H1 (cell line): Measurements from ENCODE around the gene HELT. TPM values are rescaled to one million over a fixed set of nuclear protein-coding genes. Genes with fewer than 3 reads are reported as not detected.

Experiments
- CTCF ChIA-PET: fragments of 300-600 bp; sonication (Branson Sonifier 250); formaldehyde crosslinking; loops from one replicate; lab custom pipeline; 2021; ENCODE audit not compliant: partially characterized antibody; lab: Charles Lee
- POLR2A ChIA-PET: fragments of 300-600 bp; sonication (Branson Sonifier 250); formaldehyde crosslinking; loops from one replicate; lab custom pipeline; 2021; ENCODE audit warnings: inconsistent platforms; ENCODE audit not compliant: partially characterized antibody; lab: Charles Lee
- DNase-seq, 2 experiments: peaks; one replicate each; pipeline versions ENCODE4 v3.0.0 to v3.0.0-alpha.2; 2010 to 2022; ENCODE audit warnings: low spot score in 2 of 2, low read depth in 1 of 2, mixed read lengths in 1 of 2
- FAIRE-seq: peaks from 2 replicates; lab custom pipeline; 2011; peaks lifted over from hg19 to GRCh38; lab: Jason Lieb, UNC
- H2AFZ ChIP-seq: 2 replicates; pipeline ENCODE4 v1.8.1; 2012; ENCODE audit warnings: low read length, inconsistent platforms
- H2AK5ac ChIP-seq: 2 replicates; pipeline ENCODE4 v1.6.1; 2013; ENCODE audit warnings: low read depth, low read length
- H2BK120ac ChIP-seq: replicated peaks from 2 replicates; pipeline ENCODE3; 2013; ENCODE audit warnings: low read depth, low read length, inconsistent platforms
- H2BK12ac ChIP-seq: 2 replicates; pipeline ENCODE4 v1.6.1; 2013; ENCODE audit warnings: low read depth, low read length
- H2BK15ac ChIP-seq: 2 replicates; pipeline ENCODE4 v1.6.1; 2013; ENCODE audit warnings: low read length
- H2BK20ac ChIP-seq: 2 replicates; pipeline ENCODE4 v1.6.1; 2013; ENCODE audit warnings: low read length
- H2BK5ac ChIP-seq: 2 replicates; pipeline ENCODE4 v1.6.1; 2013; ENCODE audit warnings: low read depth, low read length
- H3K14ac ChIP-seq: 2 replicates; pipeline ENCODE4 v1.6.1; 2013; ENCODE audit warnings: inconsistent platforms; ENCODE audit not compliant: insufficient read length
- H3K18ac ChIP-seq: 2 replicates; pipeline ENCODE4 v1.6.1; 2013; ENCODE audit warnings: low read length; ENCODE audit errors: extremely low read depth
- H3K23ac ChIP-seq: 2 replicates; pipeline ENCODE4 v1.6.1; 2013; ENCODE audit warnings: inconsistent platforms; ENCODE audit not compliant: insufficient read length
- H3K23me2 ChIP-seq: 2 replicates; pipeline ENCODE4 v1.6.1; 2013; ENCODE audit warnings: low read depth, low read length
- H3K27ac ChIP-seq: 2 replicates; pipeline ENCODE4 v1.6.1; 2011; ENCODE audit warnings: low read depth, low read length, inconsistent platforms
- H3K27me3 ChIP-seq, 4 experiments: replicated peaks in 1 of 4; 1 replicate in 1 of 4; 2 replicates in 3 of 4; pipeline versions ENCODE4 v1.6.1 to v1.8.1; 2011 to 2013; ENCODE audit warnings: low read length in 3 of 4, mild to moderate bottlenecking in 3 of 4, inconsistent platforms in 2 of 4, mixed read lengths in 2 of 4, moderate library complexity in 1 of 4; ENCODE audit not compliant: control insufficient read depth in 3 of 4, insufficient read depth in 3 of 4; ENCODE audit errors: extremely low read depth in 1 of 4
- H3K36me3 ChIP-seq, 4 experiments: 2 replicates each; pipeline versions ENCODE4 v1.6.1 to v1.8.1; 2011 to 2013; ENCODE audit warnings: mild to moderate bottlenecking in 4 of 4, low read length in 3 of 4, moderate library complexity in 2 of 4, control low read depth in 1 of 4, inconsistent platforms in 1 of 4; ENCODE audit not compliant: insufficient read depth in 4 of 4, control insufficient read depth in 2 of 4
- H3K4ac ChIP-seq: replicated peaks from 2 replicates; pipeline ENCODE3; 2013; ENCODE audit warnings: low read length, low read depth, mixed read lengths, inconsistent platforms; ENCODE audit not compliant: insufficient read length
- H3K4me1 ChIP-seq, 4 experiments: replicated peaks in 1 of 4; 1 replicate in 1 of 4; 2 replicates in 3 of 4; pipeline versions ENCODE4 v1.6.1 to v1.8.1; 2011 to 2013; ENCODE audit warnings: low read length in 3 of 4, inconsistent platforms in 2 of 4, mixed read lengths in 1 of 4; ENCODE audit not compliant: insufficient read depth in 4 of 4, control insufficient read depth in 3 of 4
- H3K4me2 ChIP-seq, 2 experiments: 2 replicates each; pipeline versions ENCODE4 v1.6.1 to v1.8.1; 2011 to 2013; ENCODE audit warnings: low read depth in 2 of 2, low read length in 2 of 2, control low read depth in 1 of 2, inconsistent platforms in 1 of 2, mild to moderate bottlenecking in 1 of 2; ENCODE audit not compliant: insufficient read depth in 1 of 2
- H3K4me3 ChIP-seq, 4 experiments: fragments of 200-600, 300-600 bp in 1 of 4; sonication (generic), shearing (Covaris generic), sonication (Bioruptor Twin) in 1 of 4; 2 replicates each; pipeline versions ENCODE4 v1.5.1 to v1.8.1; 2011 to 2016; ENCODE audit warnings: low read length in 4 of 4, low read depth in 3 of 4, control low read depth in 2 of 4, inconsistent platforms in 2 of 4, mild to moderate bottlenecking in 2 of 4, mixed read lengths in 1 of 4, moderate library complexity in 1 of 4; ENCODE audit not compliant: insufficient read depth in 2 of 4; ENCODE audit errors: extremely low read depth in 1 of 4
- H3K56ac ChIP-seq: replicated peaks from 2 replicates; pipeline ENCODE3; 2013; ENCODE audit warnings: low read depth, mild to moderate bottlenecking, mixed read lengths, low read length, inconsistent platforms; ENCODE audit not compliant: insufficient read length
- H3K79me1 ChIP-seq: 2 replicates; pipeline ENCODE4 v1.6.1; 2013; ENCODE audit warnings: low read depth, low read length, control low read depth
- H3K79me2 ChIP-seq, 2 experiments: 2 replicates each; pipeline versions ENCODE4 v1.6.1 to v1.8.1; 2012 to 2013; ENCODE audit warnings: low read length in 2 of 2, mild to moderate bottlenecking in 2 of 2, inconsistent platforms in 1 of 2; ENCODE audit not compliant: insufficient read depth in 2 of 2, control insufficient read depth in 1 of 2
- H3K9ac ChIP-seq, 4 experiments: replicated peaks in 1 of 4; 1 replicate in 1 of 4; 2 replicates in 3 of 4; pipeline versions ENCODE4 v1.6.1 to v1.8.1; 2011 to 2013; ENCODE audit warnings: low read depth in 3 of 4, low read length in 3 of 4, control low read depth in 2 of 4, mild to moderate bottlenecking in 2 of 4, moderate library complexity in 2 of 4, inconsistent platforms in 1 of 4; ENCODE audit errors: extremely low read depth in 1 of 4
- H3K9me3 ChIP-seq, 2 experiments: 2 replicates each; pipeline versions ENCODE4 v1.6.1 to v1.8.1; 2012 to 2013; ENCODE audit warnings: mild to moderate bottlenecking in 2 of 2, moderate library complexity in 2 of 2, control low read depth in 1 of 2, inconsistent platforms in 1 of 2, low read depth in 1 of 2, low read length in 1 of 2, mixed read lengths in 1 of 2; ENCODE audit not compliant: insufficient read depth in 2 of 2
- H4K20me1 ChIP-seq, 2 experiments: replicated peaks in 1 of 2; 2 replicates each; pipeline versions ENCODE3 to v1.8.1; 2011 to 2013; ENCODE audit warnings: inconsistent platforms in 2 of 2, low read length in 2 of 2, mild to moderate bottlenecking in 1 of 2; ENCODE audit not compliant: insufficient read depth in 2 of 2, control insufficient read depth in 1 of 2
- H4K5ac ChIP-seq: 2 replicates; pipeline ENCODE4 v1.6.1; 2013; ENCODE audit warnings: low read length, low read depth, mixed read lengths, inconsistent platforms; ENCODE audit not compliant: insufficient read length
- H4K8ac ChIP-seq: 2 replicates; pipeline ENCODE4 v1.8.0; 2013; ENCODE audit warnings: mild to moderate bottlenecking, moderate library complexity, low read length, inconsistent platforms; ENCODE audit not compliant: insufficient read depth; ENCODE audit errors: extremely low read depth
- H4K91ac ChIP-seq: replicated peaks from 2 replicates; pipeline ENCODE3; 2013; ENCODE audit warnings: low read length, mixed read lengths, inconsistent platforms; ENCODE audit not compliant: insufficient read length
- BCL11A ChIP-seq, 2 experiments: IDR thresholded peaks; one replicate each; pipeline ENCODE4 v1.6.1; 2011; ENCODE audit warnings: low read depth in 2 of 2, low read length in 2 of 2, mild to moderate bottlenecking in 2 of 2
- CREB1 ChIP-seq: IDR thresholded peaks from 2 replicates; pipeline ENCODE4 v1.6.1; 2012; ENCODE audit warnings: inconsistent platforms
- CTCF ChIP-seq, 3 experiments: IDR thresholded peaks; 1 replicate in 2 of 3; 2 replicates in 1 of 3; pipeline versions ENCODE4 v1.5.1 to v1.6.1; 2011; ENCODE audit warnings: low read length in 3 of 3, mild to moderate bottlenecking in 3 of 3, inconsistent platforms in 2 of 3, low read depth in 1 of 3, moderate library complexity in 1 of 3; ENCODE audit not compliant: insufficient read depth in 1 of 3; ENCODE audit errors: control extremely low read depth in 1 of 3
- EGR1 ChIP-seq: IDR thresholded peaks from 2 replicates; pipeline ENCODE4 v1.6.1; 2011; ENCODE audit warnings: low read depth, low read length, borderline replicate concordance
- EZH2 ChIP-seq: fragments of 200-600 bp; sonication (generic); IDR thresholded peaks from 2 replicates; pipeline ENCODE4 v1.7.1; 2012; ENCODE audit warnings: low read depth, mild to moderate bottlenecking, moderate library complexity, low read length, inconsistent platforms; ENCODE audit not compliant: severe bottlenecking
- KDM1A ChIP-seq: fragments of 200-600, 300-600 bp; sonication (generic); IDR thresholded peaks from 2 replicates; pipeline ENCODE4 v1.7.1; 2016; ENCODE audit warnings: mild to moderate bottlenecking, low read length, borderline replicate concordance
- KDM4A ChIP-seq: IDR thresholded peaks from one replicate; pipeline ENCODE4 v1.7.1; 2012; ENCODE audit warnings: low read depth, mild to moderate bottlenecking, moderate library complexity, low read length, inconsistent platforms; ENCODE audit not compliant: severe bottlenecking
- SAP30 ChIP-seq: fragments of 300-600 bp; sonication (generic); IDR thresholded peaks from 2 replicates; pipeline ENCODE4 v1.7.1; 2012; ENCODE audit warnings: low read length, moderate library complexity, mild to moderate bottlenecking, inconsistent platforms; ENCODE audit not compliant: insufficient read depth, insufficient replicate concordance
- SUZ12 ChIP-seq: fragments of 200-600 bp; sonication (generic); IDR thresholded peaks from 2 replicates; pipeline ENCODE4 v1.6.1; 2012; ENCODE audit warnings: mild to moderate bottlenecking, inconsistent platforms, low read length, moderate library complexity, mixed read lengths
- TCF12 ChIP-seq: IDR thresholded peaks from 2 replicates; pipeline ENCODE4 v1.6.1; 2011; ENCODE audit warnings: low read depth, mild to moderate bottlenecking, low read length
- USF2 ChIP-seq: IDR thresholded peaks from 2 replicates; pipeline ENCODE4 v1.6.1; 2011; ENCODE audit warnings: low read length, improper control_type of control experiment
- WGBS, 2 experiments: shearing (Covaris generic) in 1 of 2; methylation state at CpG; one replicate each; pipeline versions ENCODE4 v1.1.6 to v1.1.7; 2013 to 2015; ENCODE audit warnings: low lambda C conversion rate in 2 of 2, mixed read lengths in 2 of 2, inconsistent platforms in 1 of 2, low coverage in 1 of 2, missing lambda C conversion rate in 1 of 2; ENCODE audit not compliant: insufficient replicate concordance in 2 of 2, insufficient coverage in 1 of 2, insufficient read length in 1 of 2; ENCODE audit errors: extremely low coverage in 1 of 2, missing lambda C conversion rate in 1 of 2; 5-methylcytosine and 5-hydroxymethylcytosine counted together
- polyA plus RNA-seq, 7 experiments: library from polyadenylated mRNA; depleted of rRNA in 3 of 7; stranded (reverse) in 5 of 7; unstranded in 2 of 7; fragments of >200 nt in 5 of 7; fragments of 200-250 nt in 2 of 7; gene quantifications; 1 replicate in 5 of 7; 2 replicates in 1 of 7; 4 replicates in 1 of 7; pipeline versions ENCODE4 v1.2.1 to v1.2.3, GENCODE V29; 2011 to 2013; ENCODE audit warnings: missing spikeins in 2 of 7, mixed read lengths in 2 of 7
- total RNA-seq: library from RNA; stranded (reverse); fragmentation: NEBNext Ultra II Directional; extraction: Animal tissue kit (Norgen Biotek cat#: 25700); gene quantifications from 2 replicates; pipeline ENCODE4 v1.2.1, GENCODE V29; 2021

Gene HELT
- total and polyA plus RNA-seq, 2 of the 8 experiments (the other 6 are each of a cell fraction or from before 2014, with no cell fraction given), result 0.32 to 0.35 TPM

- 83% methylated on average over 3 of the region's 3 CpGs; no CpG with 5 or more reads in 1 of the 2 experiments for WGBS, 2 experiments
- TF ChIP-seq USF2, result no peak
- TF ChIP-seq CREB1, result no peak
- no peak for TF ChIP-seq SAP30
- TF ChIP-seq EZH2, result no peak
- TF ChIP-seq KDM1A, result no peak
- TF ChIP-seq KDM4A, result no peak
- no peak for TF ChIP-seq EGR1
- no peak for TF ChIP-seq CTCF (IDR thresholded peaks at IDR 0.05; ENCODE audit: control extremely low read depth in 1 of 3, insufficient read depth in 1 of 3, low read depth in 1 of 3, low read length in 3 of 3)
- TF ChIP-seq TCF12, result no peak
- no peak for TF ChIP-seq BCL11A (IDR thresholded peaks at IDR 0.05; ENCODE audit: low read depth in 2 of 2, low read length in 2 of 2)
- TF ChIP-seq SUZ12, result no peak
Observed at GRCh38 chr4:184977747-184978146, 40.5 kb upstream of the HELT start.

More at GRCh38 chr4:184977747-184978146, 40.5 kb upstream of the HELT start:
- H3K9me3 ChIP-seq, result no peaks in the 10 kb centered on the region
- H2BK5ac ChIP-seq, result no peak overlapping the region
- no peak overlapping the region for H3K27ac ChIP-seq
- H3K4ac ChIP-seq, result no peak overlapping the region
- no peak overlapping the region for H2AFZ ChIP-seq
- H4K5ac ChIP-seq, result no peak overlapping the region
- no peak overlapping the region for H3K14ac ChIP-seq
- ChIA-PET POLR2A (no interaction called here), CTCF (interaction anchor here (1.1 to 1.5 kb wide), 2 partner anchors 197 to 232 kb away, joined by 3 to 4 read pairs; no protein-coding TSS in a partner anchor)
- no peaks in the 10 kb centered on the region for H3K79me2 ChIP-seq
- no peaks in the 10 kb centered on the region for H3K79me1 ChIP-seq
- H3K56ac ChIP-seq, result no peak overlapping the region
- H3K9ac ChIP-seq, result no peak overlapping the region
- H3K27me3 ChIP-seq, result no peaks in the 10 kb centered on the region
- H2AK5ac ChIP-seq, result no peak overlapping the region
- no peak overlapping the region for H3K23ac ChIP-seq
- no peaks in the 10 kb centered on the region for H3K4me1 ChIP-seq
- H3K18ac ChIP-seq, result no peak overlapping the region
- no peak overlapping the region for H4K8ac ChIP-seq
- DNase-seq (no peak), FAIRE-seq (no peak)
- no peak overlapping the region for H3K4me3 ChIP-seq
- H3K36me3 ChIP-seq, result no peaks in the 10 kb centered on the region
- no peak overlapping the region for H2BK20ac ChIP-seq
- no peaks in the 10 kb centered on the region for H4K20me1 ChIP-seq
- no peak overlapping the region for H2BK12ac ChIP-seq
- no peak overlapping the region for H2BK15ac ChIP-seq
- no peaks in the 10 kb centered on the region for H3K23me2 ChIP-seq
- no peak overlapping the region for H3K4me2 ChIP-seq
- no peak overlapping the region for H4K91ac ChIP-seq
- no peak overlapping the region for H2BK120ac ChIP-seq
